Measurements from ENCODE around the gene PUS1. TPM values are rescaled to one million over a fixed set of nuclear protein-coding genes. Genes with fewer than 3 reads are reported as not detected.
"Not testable (repeated sequence)": the region's sequence is repeated elsewhere in the genome, so short reads cannot be mapped to it uniquely, and the experiment has no call there.

PUS1 gene
- total and polyA plus RNA-seq, 7 donors: 11.7 to 46.8 (median 20.1) TPM

DNA sequence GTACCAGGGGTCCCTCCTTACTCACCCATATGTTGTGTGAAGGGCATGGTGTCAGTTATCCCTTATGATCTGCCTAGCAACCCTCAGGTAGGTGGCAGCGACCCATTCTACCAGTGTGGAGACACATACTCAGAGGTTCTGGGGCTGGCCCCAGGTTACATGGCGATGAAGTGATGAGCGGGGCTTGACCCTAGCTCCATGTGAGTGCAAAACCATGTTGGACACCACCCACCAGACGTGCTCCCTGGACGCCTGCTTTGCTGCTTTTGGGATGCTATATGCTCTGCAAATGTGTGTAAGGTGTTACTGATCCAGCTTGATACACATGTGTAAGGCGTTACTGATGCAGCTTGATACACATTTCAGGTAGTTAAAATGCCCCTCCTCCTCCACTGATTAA is 54.0 kb downstream of the PUS1 start:
- H3K9me3 ChIP-seq: no peaks in the 10 kb centered on the region
- TF ChIP-seq CTCF (IDR thresholded peaks at IDR 0.05): no peak

GRCh38 chr12:131983554-131983953 is 54.5 kb downstream of the PUS1 start:
- no peaks in the 10 kb centered on the region for H3K4me1 ChIP-seq
- no peak overlapping the region for H3K4me3 ChIP-seq
- H3K9me3 ChIP-seq: no peaks in the 10 kb centered on the region
- no peak overlapping the region for H3K27ac ChIP-seq
- H3K27me3 ChIP-seq (ENCODE audit: insufficient read depth in 3 of 3, low read length in 2 of 3): no peaks in the 10 kb centered on the region
- no peak for DNase-seq
- WGBS, 3 donors: 81 to 94% (median 89%) methylated on average over 6 of the region's 6 CpGs
- ATAC-seq: no peak
- peaks cover 3 to 91% of the 10 kb centered on the region in 2 donors for H3K36me3 ChIP-seq (ENCODE audit: insufficient read depth in 1 of 2, low read depth in 1 of 2)
- TF ChIP-seq CTCF (IDR thresholded peaks at IDR 0.05): no peak
- intact Hi-C loops (cut with DNase I): no loop called here

More for the DNA sequence above, 54.0 kb downstream of the PUS1 start:
- intact Hi-C loops (cut with DNase I): no loop called here
- no peak overlapping the region for H3K27ac ChIP-seq
- 95 to 97% (median 95%) methylated on average over 6 of the region's 6 CpGs for WGBS, 3 donors
- no peak overlapping the region for H3K4me3 ChIP-seq
- ATAC-seq (no peak), DNase-seq (no peak)
- no peaks in the 10 kb centered on the region for H3K27me3 ChIP-seq (ENCODE audit: insufficient read depth in 3 of 3, low read length in 2 of 3)
- H3K4me1 ChIP-seq: no peaks in the 10 kb centered on the region
- peaks cover 3 to 88% of the 10 kb centered on the region in 2 donors for H3K36me3 ChIP-seq (ENCODE audit: insufficient read depth in 1 of 2, low read depth in 1 of 2)

GRCh38 chr12:131984334-131984733 is 55.3 kb downstream of the PUS1 start:
- WGBS, 3 donors: 92 to 95% (median 94%) methylated on average over 3 of the region's 3 CpGs
- TF ChIP-seq CTCF (IDR thresholded peaks at IDR 0.05): no peak
- no peak overlapping the region for H3K27ac ChIP-seq
- no peak for ATAC-seq
- H3K27me3 ChIP-seq (ENCODE audit: insufficient read depth in 3 of 3, low read length in 2 of 3): no peaks in the 10 kb centered on the region
- peaks cover 3 to 99% of the 10 kb centered on the region in 2 donors for H3K36me3 ChIP-seq (ENCODE audit: insufficient read depth in 1 of 2, low read depth in 1 of 2)
- no peaks in the 10 kb centered on the region for H3K9me3 ChIP-seq
- intact Hi-C loops (cut with DNase I): no loop called here
- no peak for DNase-seq
- no peak overlapping the region for H3K4me3 ChIP-seq
- H3K4me1 ChIP-seq: no peaks in the 10 kb centered on the region

DNA sequence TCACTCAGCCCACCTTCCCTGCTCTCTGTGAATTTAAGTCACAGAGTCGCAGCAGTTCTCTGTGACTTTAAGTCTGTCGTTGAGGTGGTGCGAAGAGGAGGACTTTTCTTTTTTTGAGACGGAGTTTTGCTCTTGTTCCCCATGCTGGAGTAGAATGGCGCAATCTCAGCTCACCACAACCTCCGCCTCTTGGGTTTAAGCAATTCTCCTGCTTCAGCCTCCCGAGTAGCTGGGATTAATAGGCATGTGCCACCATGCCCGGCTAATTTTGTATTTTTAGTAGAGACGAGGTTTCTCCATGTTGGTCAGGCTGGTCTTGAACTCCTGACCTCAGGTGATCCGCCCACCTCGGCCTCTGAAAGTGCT is 56.4 kb downstream of the PUS1 start:
- not testable (repeated sequence) for H3K4me3 ChIP-seq

GRCh38 chr12:131986361-131986760 is 57.3 kb downstream of the PUS1 start:
- 95 to 98% (median 96%) methylated on average over 17 of the region's 17 CpGs for whole genome bisulfite sequencing, 3 donors
- DNase-seq (no peak), ATAC-seq (no peak)
- H3K36me3 ChIP-seq (ENCODE audit: insufficient read depth in 1 of 2, low read depth in 1 of 2): peaks cover 4 to 99% of the 10 kb centered on the region in 2 donors
- no peaks in the 10 kb centered on the region for H3K9me3 ChIP-seq
- no peak overlapping the region for H3K4me3 ChIP-seq
- TF ChIP-seq CTCF (IDR thresholded peaks at IDR 0.05): no peak
- intact Hi-C loops (cut with DNase I): no loop called here
- no peaks in the 10 kb centered on the region for H3K27me3 ChIP-seq (ENCODE audit: insufficient read depth in 3 of 3, low read length in 2 of 3)
- no peaks in the 10 kb centered on the region for H3K4me1 ChIP-seq
- no peak overlapping the region for H3K27ac ChIP-seq

More for the DNA sequence above, 56.4 kb downstream of the PUS1 start:
- H3K9me3 ChIP-seq; H3K27me3 ChIP-seq (ENCODE audit: insufficient read depth in 3 of 3, low read length in 2 of 3); H3K4me1 ChIP-seq; ATAC-seq; intact Hi-C loops (cut with DNase I); DNase-seq; H3K27ac ChIP-seq: not testable (repeated sequence)
- WGBS, 3 donors: 88 to 92% (median 91%) methylated on average over 11 of the region's 11 CpGs
- peaks cover 4 to 99% of the 10 kb centered on the region in 2 donors for H3K36me3 ChIP-seq (ENCODE audit: insufficient read depth in 1 of 2, low read depth in 1 of 2)
